ENCODE measurements around the gene APOBEC3C.
"Not testable (repeated sequence)": the region's sequence is repeated elsewhere in the genome, so short reads cannot be mapped to it uniquely, and the experiment has no call there.

The APOBEC3C gene

GRCh38 chr22:39063904-39064303, 49.8 kb downstream of the APOBEC3C start:
- DNase-seq = not testable (repeated sequence)

- not testable (repeated sequence) for DNase-seq
These were observed 52.6 kb downstream of the APOBEC3C start for GRCh38 chr22:39066442-39067276.

GRCh38 chr22:39068033-39068785, 54.2 kb downstream of the APOBEC3C start:
- no peak for DNase-seq
